Measurements from ENCODE around the gene EXOSC5.
"Not testable (repeated sequence)": the region's sequence is repeated elsewhere in the genome, so short reads cannot be mapped to it uniquely, and the experiment has no call there.

EXOSC5 gene

GRCh38 chr19:41403181-41403970, 6.2 kb upstream of the EXOSC5 start:
- no peak for DNase-seq

GRCh38 chr19:41402010-41402409, 4.9 kb upstream of the EXOSC5 start:
- DNase-seq: no peak

GRCh38 chr19:41401483-41401882, 4.3 kb upstream of the EXOSC5 start:
- DNase-seq: no peak

- DNase-seq: no peak
Measured at GRCh38 chr19:41399525-41399924, 2.4 kb upstream of the EXOSC5 start.

- DNase-seq: no peak
Measured at GRCh38 chr19:41399091-41399490, 1.9 kb upstream of the EXOSC5 start.

- no peak for DNase-seq
Measured at GRCh38 chr19:41398598-41398997, 1.4 kb upstream of the EXOSC5 start.

GRCh38 chr19:41398050-41398418, 875 bp upstream of the EXOSC5 start:
- DNase-seq: no peak

- no peak for DNase-seq
Measured at GRCh38 chr19:41395355-41395754, 1.8 kb downstream of the EXOSC5 start.

- DNase-seq: no peak
Measured at GRCh38 chr19:41392775-41393174, 4.4 kb downstream of the EXOSC5 start.

GRCh38 chr19:41391618-41392017, 5.5 kb downstream of the EXOSC5 start:
- DNase-seq: no peak

GRCh38 chr19:41386442-41386841, 10.7 kb downstream of the EXOSC5 start:
- no peak for DNase-seq

- DNase-seq: no peak
Measured at GRCh38 chr19:41384351-41384750, 12.8 kb downstream of the EXOSC5 start.

GRCh38 chr19:41381536-41381935, 15.6 kb downstream of the EXOSC5 start:
- DNase-seq: not testable (repeated sequence)

- peak; percentile 13 for DNase-seq
Measured at GRCh38 chr19:41377977-41378709, 19.0 kb downstream of the EXOSC5 start.

- DNase-seq: no peak
Measured at GRCh38 chr19:41376998-41377365, 20.2 kb downstream of the EXOSC5 start.

- peak; percentile 82 for DNase-seq
Measured at GRCh38 chr19:41376241-41376997, 20.7 kb downstream of the EXOSC5 start, which contains the start of gene TMEM91. TSS of gene TMEM91 (plus strand) at chr19:41376533. CDS start at chr19:41378310, 1,777 bp downstream.

- peak; percentile 46 for DNase-seq
Measured at GRCh38 chr19:41373993-41374392, 23.2 kb downstream of the EXOSC5 start.

GRCh38 chr19:41372501-41372900, 24.7 kb downstream of the EXOSC5 start:
- DNase-seq: no peak

GRCh38 chr19:41371541-41371940, 25.6 kb downstream of the EXOSC5 start:
- no peak for DNase-seq

GRCh38 chr19:41371119-41371518, 26.0 kb downstream of the EXOSC5 start:
- DNase-seq: not testable (repeated sequence)

- DNase-seq: no peak
Measured at GRCh38 chr19:41369769-41370168, 27.4 kb downstream of the EXOSC5 start.

- DNase-seq: no peak
Measured at GRCh38 chr19:41367848-41368301, 29.3 kb downstream of the EXOSC5 start.

GRCh38 chr19:41366089-41366488, 31.1 kb downstream of the EXOSC5 start:
- DNase-seq: no peak

Data from retina (tissue), 1 donor.